CD14-positive monocyte (primary cell): ENCODE measurements around the gene TMEM87B. TPM values are rescaled to one million over a fixed set of nuclear protein-coding genes. Genes with fewer than 3 reads are reported as not detected.
A peak's percentile ranks its signal among the peaks of the same experiment; 100 is the strongest.

Experiments used
- DNase-seq, 3 donors: peaks; one replicate each; pipeline ENCODE4 v3.0.0-alpha.2; 2011 to 2022
- H2AFZ ChIP-seq: 2 replicates; pipeline ENCODE4 v1.6.0; 2012; ENCODE audit warnings: mild to moderate bottlenecking, low read depth, low read length, inconsistent platforms; ENCODE audit not compliant: insufficient read depth, poor library complexity, severe bottlenecking
- H3K27ac ChIP-seq, 2 donors: 1 replicate in 1 of 2; 2 replicates in 1 of 2; pipeline ENCODE4 v1.5.1; 2012 to 2013; ENCODE audit warnings: low read length in 2 of 2, control low read depth in 1 of 2, inconsistent platforms in 1 of 2, low read depth in 1 of 2, mild to moderate bottlenecking in 1 of 2
- H3K27me3 ChIP-seq, 2 donors: one replicate each; pipeline versions ENCODE4 v1.6.0 to v1.6.1; 2011 to 2013; ENCODE audit warnings: low read length in 2 of 2; ENCODE audit not compliant: control insufficient read depth in 2 of 2, insufficient read depth in 2 of 2
- H3K36me3 ChIP-seq, 2 donors: replicated peaks in 1 of 2; 1 replicate in 1 of 2; 2 replicates in 1 of 2; pipeline versions ENCODE4 v1.5.1 to v1.6.1; 2012 to 2013; ENCODE audit warnings: low read length in 2 of 2, control low read depth in 1 of 2, inconsistent platforms in 1 of 2, mild to moderate bottlenecking in 1 of 2; ENCODE audit not compliant: insufficient read depth in 2 of 2, control insufficient read depth in 1 of 2
- H3K4me1 ChIP-seq, 2 donors: 1 replicate in 1 of 2; 2 replicates in 1 of 2; pipeline versions ENCODE4 v1.5.1 to v1.6.1; 2012 to 2013; ENCODE audit warnings: low read length in 2 of 2, control low read depth in 1 of 2, inconsistent platforms in 1 of 2, mild to moderate bottlenecking in 1 of 2, moderate library complexity in 1 of 2; ENCODE audit not compliant: insufficient read depth in 2 of 2, control insufficient read depth in 1 of 2
- H3K4me2 ChIP-seq: replicated peaks from 2 replicates; pipeline ENCODE3; 2012; ENCODE audit warnings: low read length, moderate library complexity, mild to moderate bottlenecking; ENCODE audit not compliant: poor library complexity, severe bottlenecking; ENCODE audit errors: extremely low read depth
- H3K4me3 ChIP-seq, 3 experiments: fragments of 200-600 bp in 1 of 3; sonication (generic) in 1 of 3; replicated peaks in 1 of 3; 1 replicate in 2 of 3; 2 replicates in 1 of 3; pipeline ENCODE4 v1.5.1; 2011 to 2013; ENCODE audit warnings: low read length in 3 of 3, mild to moderate bottlenecking in 3 of 3, control low read depth in 2 of 3, low read depth in 2 of 3, inconsistent platforms in 1 of 3, moderate library complexity in 1 of 3
- H3K79me2 ChIP-seq: 2 replicates; pipeline ENCODE4 v1.6.0; 2012; ENCODE audit warnings: mild to moderate bottlenecking, control low read depth, inconsistent platforms, low read length, moderate library complexity; ENCODE audit not compliant: insufficient read depth
- H3K9ac ChIP-seq: 2 replicates; pipeline ENCODE4 v1.6.0; 2017; ENCODE audit warnings: low read length, mild to moderate bottlenecking; ENCODE audit not compliant: insufficient read depth, poor library complexity, severe bottlenecking
- H3K9me3 ChIP-seq, 2 donors: replicated peaks in 1 of 2; 1 replicate in 1 of 2; 2 replicates in 1 of 2; pipeline versions ENCODE4 v1.5.1 to v1.6.1; 2012 to 2013; ENCODE audit warnings: low read length in 2 of 2, control low read depth in 1 of 2; ENCODE audit not compliant: control insufficient read depth in 1 of 2, insufficient read depth in 1 of 2
- H4K20me1 ChIP-seq: 2 replicates; pipeline ENCODE4 v1.6.0; 2012; ENCODE audit warnings: mild to moderate bottlenecking, low read length, control low read depth, moderate library complexity; ENCODE audit not compliant: insufficient read depth
- H3K27ac Mint-ChIP-seq, 7 donors: one replicate each; pipeline ENCODE4 v1.8.0; 2020; ENCODE audit warnings: mild to moderate bottlenecking in 7 of 7, mixed read lengths in 7 of 7, moderate library complexity in 6 of 7, inconsistent platforms in 2 of 7
- H3K27me3 Mint-ChIP-seq, 3 donors: one replicate each; pipeline ENCODE4 v1.8.0; 2021 to 2022; ENCODE audit warnings: low read depth in 3 of 3, mild to moderate bottlenecking in 3 of 3, mixed read lengths in 3 of 3, moderate library complexity in 3 of 3, inconsistent platforms in 1 of 3
- H3K36me3 Mint-ChIP-seq, 2 donors: one replicate each; pipeline ENCODE4 v1.8.0; 2020; ENCODE audit warnings: mixed read lengths in 2 of 2, inconsistent platforms in 1 of 2, mild to moderate bottlenecking in 1 of 2
- H3K4me1 Mint-ChIP-seq: one replicate; pipeline ENCODE4 v1.8.0; 2020; ENCODE audit warnings: mild to moderate bottlenecking, mixed read lengths
- H3K4me3 Mint-ChIP-seq, 2 donors: one replicate each; pipeline ENCODE4 v1.8.0; 2020; ENCODE audit warnings: mild to moderate bottlenecking in 2 of 2, mixed read lengths in 2 of 2, moderate library complexity in 1 of 2
- H3K9me3 Mint-ChIP-seq, 7 donors: one replicate each; pipeline ENCODE4 v1.8.0; 2020 to 2022; ENCODE audit warnings: mixed read lengths in 7 of 7, mild to moderate bottlenecking in 6 of 7, moderate library complexity in 6 of 7, inconsistent platforms in 2 of 7
- CTCF ChIP-seq: fragments of 200-600 bp; IDR thresholded peaks from one replicate; pipeline ENCODE4 v1.8.0; 2022; ENCODE audit warnings: antibody characterized with exemption, mild to moderate bottlenecking
- WGBS: methylation state at CpG from one replicate; pipeline ENCODE4 v1.1.5; 2013; ENCODE audit warnings: missing lambda C conversion rate; ENCODE audit not compliant: insufficient coverage; 5-methylcytosine and 5-hydroxymethylcytosine counted together
- intact Hi-C, 2 donors: fragments of 100-400 bp; cut with micrococcal nuclease; formaldehyde crosslinking; loops; one replicate each; pipeline versions ENCODE4 v1.15.0 to v1.15.1; 2023
- polyA plus RNA-seq, 3 donors: library from polyadenylated mRNA; depleted of rRNA in 1 of 3; unstranded in 2 of 3; stranded (reverse) in 1 of 3; fragments of 300-500 nt in 2 of 3; fragments of >200 nt in 1 of 3; fragmentation: Illumina TruSeq in 2 of 3; gene quantifications; 1 replicate in 2 of 3; 2 replicates in 1 of 3; pipeline ENCODE4 v1.2.3, GENCODE V29; 2012 to 2021

Gene TMEM87B
- polyA plus RNA-seq, 3 donors = 9.1 to 13.4 (median 11.4) TPM

- H3K4me2 ChIP-seq = no peak overlapping the region
- no peaks in the 10 kb centered on the region for H3K27me3 ChIP-seq
- no peak for DNase-seq
- peaks cover 0 to 8% (median 3%) of the 10 kb centered on the region in 7 donors for H3K9me3 Mint-ChIP-seq
- no CpG with 5 or more reads among the region's 5 CpGs for WGBS
- peaks cover 0 to 7% of the 10 kb centered on the region in 2 donors for H3K36me3 ChIP-seq
- no peak overlapping the region for H3K27ac ChIP-seq
- H3K4me1 Mint-ChIP-seq = peaks cover 40% of the 10 kb centered on the region
- peaks cover 15 to 20% of the 10 kb centered on the region in 2 donors for H3K36me3 Mint-ChIP-seq
- no peak overlapping the region for H2AFZ ChIP-seq
- no peak overlapping the region for H3K9ac ChIP-seq
- H3K27ac Mint-ChIP-seq = peak overlapping the region in 1 of 7 donors; percentile 10
- H3K27me3 Mint-ChIP-seq = peaks cover 0 to 1% (median 0%) of the 10 kb centered on the region in 3 donors
- intact Hi-C loops = no loop called here
- TF ChIP-seq CTCF = no peak
- H3K4me3 ChIP-seq = no peak overlapping the region
- no peaks in the 10 kb centered on the region for H3K79me2 ChIP-seq
- H3K4me1 ChIP-seq = peaks cover 32 to 46% of the 10 kb centered on the region in 2 donors
- H4K20me1 ChIP-seq = no peaks in the 10 kb centered on the region
- no peak overlapping the region for H3K4me3 Mint-ChIP-seq
- no peaks in the 10 kb centered on the region for H3K9me3 ChIP-seq
Observed at GRCh38 chr2:112012556-112012955, 42.5 kb upstream of the TMEM87B start.

GRCh38 chr2:112018846-112019245, 36.2 kb upstream of the TMEM87B start:
- H3K4me1 Mint-ChIP-seq = peaks cover 9% of the 10 kb centered on the region
- H3K4me3 Mint-ChIP-seq = no peak overlapping the region
- H3K79me2 ChIP-seq = no peaks in the 10 kb centered on the region
- no peak for DNase-seq
- H3K36me3 Mint-ChIP-seq = peaks cover 2 to 12% of the 10 kb centered on the region in 2 donors
- H3K27me3 ChIP-seq = no peaks in the 10 kb centered on the region
- H3K9me3 Mint-ChIP-seq = peaks cover 0 to 9% (median 3%) of the 10 kb centered on the region in 7 donors
- H3K9ac ChIP-seq = no peak overlapping the region
- no peak overlapping the region for H2AFZ ChIP-seq
- H3K4me1 ChIP-seq = no peaks in the 10 kb centered on the region
- intact Hi-C loops = no loop called here
- H3K27ac ChIP-seq = no peak overlapping the region
- H3K36me3 ChIP-seq = no peaks in the 10 kb centered on the region
- no peaks in the 10 kb centered on the region for H3K9me3 ChIP-seq
- no peak for TF ChIP-seq CTCF
- no peak overlapping the region for H3K4me3 ChIP-seq
- H3K27me3 Mint-ChIP-seq = peaks cover 0 to 1% (median 0%) of the 10 kb centered on the region in 3 donors
- H4K20me1 ChIP-seq = no peaks in the 10 kb centered on the region
- no peak overlapping the region for H3K4me2 ChIP-seq
- WGBS = 100% methylated on average over 2 of the region's 8 CpGs
- H3K27ac Mint-ChIP-seq = no peak overlapping the region
